B cell (primary cell): ENCODE measurements around the gene IL20. TPM values are rescaled to one million over a fixed set of nuclear protein-coding genes. Genes with fewer than 3 reads are reported as not detected.

Source experiments
- ATAC-seq: fragments of 200-7000 bp; cut with Tn5 transposase; one replicate; pipeline ENCODE4 v1.10.0; 2021; ENCODE audit warnings: low read depth, mild to moderate bottlenecking, moderate number of reproducible peaks, moderate library complexity
- CTCF ChIA-PET: fragments of 350-600 bp; sonication (Branson Sonifier 250); formaldehyde crosslinking; loops from one replicate; lab custom pipeline; 2021; ENCODE audit warnings: antibody characterized with exemption, inconsistent platforms; lab: Charles Lee
- POLR2A ChIA-PET: fragments of 350-600 bp; sonication (Branson Sonifier 250); formaldehyde crosslinking; loops from one replicate; lab custom pipeline; 2021; ENCODE audit warnings: antibody characterized with exemption; lab: Charles Lee
- DNase-seq: peaks from one replicate; pipeline ENCODE4 v3.0.0; 2013
- H2AFZ ChIP-seq: 2 replicates; pipeline ENCODE4 v1.6.1; 2012; ENCODE audit warnings: mild to moderate bottlenecking, low read depth, low read length; ENCODE audit not compliant: insufficient read depth, poor library complexity, severe bottlenecking
- H3K27ac ChIP-seq, 2 donors: 1 replicate in 1 of 2; 2 replicates in 1 of 2; pipeline ENCODE4 v1.5.1; 2012 to 2013; ENCODE audit warnings: low read length in 2 of 2, mild to moderate bottlenecking in 2 of 2, moderate library complexity in 1 of 2
- H3K27me3 ChIP-seq, 4 experiments: fragments of 200-600 bp in 1 of 4; sonication (generic) in 1 of 4; replicated peaks in 1 of 4; 1 replicate in 2 of 4; 2 replicates in 2 of 4; pipeline versions ENCODE4 v1.6.1 to v1.7.0; 2013 to 2016; ENCODE audit warnings: low read length in 3 of 4, mild to moderate bottlenecking in 2 of 4, mixed read lengths in 1 of 4, moderate library complexity in 1 of 4; ENCODE audit not compliant: insufficient read depth in 4 of 4, control insufficient read depth in 3 of 4; ENCODE audit errors: control extremely low read depth in 1 of 4
- H3K36me3 ChIP-seq, 2 experiments: replicated peaks in 1 of 2; 1 replicate in 1 of 2; 2 replicates in 1 of 2; pipeline versions ENCODE4 v1.6.1 to v1.7.1; 2013; ENCODE audit warnings: low read length in 1 of 2; ENCODE audit not compliant: insufficient read depth in 2 of 2, control insufficient read depth in 1 of 2; ENCODE audit errors: control extremely low read depth in 1 of 2, extremely low read depth in 1 of 2
- H3K4me1 ChIP-seq, 2 donors: fragments of 200-600 bp in 1 of 2; sonication (generic) in 1 of 2; 1 replicate in 1 of 2; 2 replicates in 1 of 2; pipeline versions ENCODE4 v1.5.1 to v1.6.1; 2013 to 2017; ENCODE audit warnings: low read length in 2 of 2; ENCODE audit not compliant: control insufficient read depth in 2 of 2, insufficient read depth in 2 of 2
- H3K4me2 ChIP-seq: replicated peaks from 2 replicates; pipeline ENCODE3; 2012; ENCODE audit warnings: mild to moderate bottlenecking, low read depth, low read length; ENCODE audit not compliant: poor library complexity, severe bottlenecking
- H3K4me3 ChIP-seq, 5 experiments: fragments of 200-600 bp in 1 of 5; sonication (generic) in 1 of 5; 1 replicate in 3 of 5; 2 replicates in 2 of 5; pipeline versions ENCODE4 v1.5.1 to v1.7.0; 2011 to 2016; ENCODE audit warnings: low read length in 4 of 5, mild to moderate bottlenecking in 4 of 5, low read depth in 2 of 5, control low read depth in 1 of 5, moderate library complexity in 1 of 5; ENCODE audit not compliant: insufficient read depth in 1 of 5; ENCODE audit errors: control extremely low read depth in 1 of 5, extremely low read depth in 1 of 5
- H3K79me2 ChIP-seq: fragments of 200-600 bp; sonication (generic); one replicate; pipeline ENCODE4 v1.6.0; 2016; ENCODE audit warnings: low read length; ENCODE audit not compliant: control insufficient read depth, insufficient read depth
- H3K9ac ChIP-seq: fragments of 200-600 bp; sonication (generic); 2 replicates; pipeline ENCODE4 v1.6.1; 2017; ENCODE audit warnings: mild to moderate bottlenecking, low read length, moderate library complexity
- H3K9me3 ChIP-seq, 3 donors: one replicate each; pipeline versions ENCODE4 v1.6.1 to v1.7.1; 2013; ENCODE audit warnings: low read length in 2 of 3; ENCODE audit not compliant: control insufficient read depth in 2 of 3, insufficient read depth in 1 of 3; ENCODE audit errors: control extremely low read depth in 1 of 3
- H4K20me1 ChIP-seq: 2 replicates; pipeline ENCODE4 v1.6.0; 2012; ENCODE audit warnings: mild to moderate bottlenecking, low read length; ENCODE audit not compliant: insufficient read depth, control insufficient read depth, poor library complexity, severe bottlenecking
- H3K27ac Mint-ChIP-seq: one replicate; pipeline ENCODE4 v1.8.0; 2021; ENCODE audit warnings: mixed read lengths
- H3K27me3 Mint-ChIP-seq: one replicate; pipeline ENCODE4 v1.8.0; 2021; ENCODE audit warnings: mixed read lengths
- H3K4me1 Mint-ChIP-seq: one replicate; pipeline ENCODE4 v1.8.0; 2021; ENCODE audit warnings: mixed read lengths
- H3K4me3 Mint-ChIP-seq: one replicate; pipeline ENCODE4 v1.8.0; 2021; ENCODE audit warnings: mixed read lengths
- H3K9me3 Mint-ChIP-seq: one replicate; pipeline ENCODE4 v1.8.0; 2022; ENCODE audit warnings: mixed read lengths; ENCODE audit not compliant: insufficient read depth
- CTCF ChIP-seq: fragments of 200-600 bp; IDR thresholded peaks from one replicate; pipeline ENCODE4 v1.8.0; 2022; ENCODE audit warnings: antibody characterized with exemption, mild to moderate bottlenecking
- EZH2 ChIP-seq: IDR thresholded peaks from 2 replicates; pipeline ENCODE4 v1.6.1; 2012; ENCODE audit warnings: borderline replicate concordance, low read depth, mild to moderate bottlenecking, moderate library complexity, low read length; ENCODE audit not compliant: insufficient read depth, poor library complexity, severe bottlenecking
- WGBS: methylation state at CpG from one replicate; pipeline ENCODE4 v1.1.5; 2013; ENCODE audit warnings: missing lambda C conversion rate; ENCODE audit not compliant: insufficient coverage; 5-methylcytosine and 5-hydroxymethylcytosine counted together
- intact Hi-C: fragments of 100-400 bp; cut with micrococcal nuclease; formaldehyde crosslinking; loops from one replicate; pipeline ENCODE4 v1.10.0; 2022
- polyA plus RNA-seq: library from polyadenylated mRNA; depleted of rRNA; stranded (reverse); fragments of >200 nt; gene quantifications from 2 replicates; pipeline ENCODE4 v1.2.3, GENCODE V29; 2012
- total RNA-seq, 2 donors: library from RNA; stranded (reverse); fragments of 120-200 nt in 1 of 2; gene quantifications; 1 replicate in 1 of 2; 2 replicates in 1 of 2; pipeline versions ENCODE4 v1.2.3 to v1.2.4, GENCODE V29; 2013 to 2022

Gene IL20
- total and polyA plus RNA-seq, 2 donors (not counting 1 experiment from before 2014, with no cell fraction given): not detected

DNA sequence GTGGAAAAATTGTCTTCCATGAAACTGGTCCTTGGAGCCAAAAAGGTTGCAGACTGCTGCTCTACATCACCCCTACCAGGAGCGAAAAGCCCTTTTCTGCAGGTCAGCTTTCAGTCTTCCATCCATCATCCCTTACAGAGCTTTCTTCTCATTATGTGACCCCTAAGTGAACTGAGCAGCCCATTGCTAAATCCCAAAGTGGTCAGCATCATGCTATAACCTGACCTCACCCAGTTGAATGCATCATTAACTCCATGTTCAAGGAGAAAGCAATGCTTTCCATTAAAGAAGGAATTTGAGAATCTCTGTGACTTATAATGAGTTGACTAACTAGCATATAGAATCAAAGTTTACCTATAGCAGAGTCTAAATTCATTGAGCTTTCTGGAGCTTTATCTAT, 21.4 kb downstream of the IL20 start:
- ATAC-seq: no peak
- Histone ChIP-seq H3K79me2 (no peaks in the 10 kb centered on the region), H3K4me1 (peaks cover 0 to 9% of the 10 kb centered on the region in 2 donors), H3K27ac (no peak overlapping the region), H3K36me3 (no peaks in the 10 kb centered on the region), H3K4me2 (no peak overlapping the region), H3K9ac (no peak overlapping the region), H2AFZ (no peak overlapping the region), H4K20me1 (no peaks in the 10 kb centered on the region), H3K27me3 (no peaks in the 10 kb centered on the region), H3K9me3 (no peaks in the 10 kb centered on the region), H3K4me3 (no peak overlapping the region)
- TF ChIP-seq EZH2 (no peak), CTCF (no peak)
- Mint-ChIP-seq H3K4me1 (peaks cover 9% of the 10 kb centered on the region), H3K9me3 (no peaks in the 10 kb centered on the region), H3K4me3 (no peak overlapping the region), H3K27ac (no peak overlapping the region), H3K27me3 (no peaks in the 10 kb centered on the region)
- POLR2A ChIA-PET: no interaction called here
- DNase-seq: no peak
- 100% methylated on average over 1 of the region's 1 CpG for WGBS
- CTCF ChIA-PET: interaction anchor here (1.1 to 2.0 kb wide), 3 partner anchors 21 to 151 kb away, joined by 3 to 6 read pairs (median 5); partner anchors contain the start of gene IL20
- intact Hi-C loops: no loop called here

GRCh38 chr1:206887701-206888100, 22.3 kb downstream of the IL20 start:
- H3K36me3 ChIP-seq: no peaks in the 10 kb centered on the region
- POLR2A ChIA-PET: no interaction called here
- CTCF ChIA-PET: interaction anchor here (0.9 to 2.0 kb wide), 3 partner anchors 78 to 224 kb away, joined by 3 to 6 read pairs (median 5); no protein-coding TSS in a partner anchor
- DNase-seq (no peak), ATAC-seq (no peak)
- no peaks in the 10 kb centered on the region for H4K20me1 ChIP-seq
- H3K9ac ChIP-seq: no peak overlapping the region
- TF ChIP-seq EZH2 (no peak), CTCF (no peak)
- WGBS: 100% methylated on average over 2 of the region's 4 CpGs
- H3K4me1 ChIP-seq: peaks cover 0 to 9% of the 10 kb centered on the region in 2 donors
- Mint-ChIP-seq H3K4me1 (peaks cover 9% of the 10 kb centered on the region), H3K9me3 (no peaks in the 10 kb centered on the region), H3K27ac (no peak overlapping the region), H3K27me3 (no peaks in the 10 kb centered on the region), H3K4me3 (no peak overlapping the region)
- no peaks in the 10 kb centered on the region for H3K9me3 ChIP-seq
- no peaks in the 10 kb centered on the region for H3K27me3 ChIP-seq
- H2AFZ ChIP-seq: no peak overlapping the region
- H3K4me2 ChIP-seq: no peak overlapping the region
- no peak overlapping the region for H3K27ac ChIP-seq
- no peaks in the 10 kb centered on the region for H3K79me2 ChIP-seq
- no peak overlapping the region for H3K4me3 ChIP-seq
- intact Hi-C loops: no loop called here
